Measurements from ENCODE around the gene POLR3B. TPM values are rescaled to one million over a fixed set of nuclear protein-coding genes. Genes with fewer than 3 reads are reported as not detected.

POLR3B gene
- total and polyA plus RNA-seq, 2 of the 8 experiments (the other 6 are each of a cell fraction or from before 2014, with no cell fraction given) = 5.0 to 13.2 TPM

DNA sequence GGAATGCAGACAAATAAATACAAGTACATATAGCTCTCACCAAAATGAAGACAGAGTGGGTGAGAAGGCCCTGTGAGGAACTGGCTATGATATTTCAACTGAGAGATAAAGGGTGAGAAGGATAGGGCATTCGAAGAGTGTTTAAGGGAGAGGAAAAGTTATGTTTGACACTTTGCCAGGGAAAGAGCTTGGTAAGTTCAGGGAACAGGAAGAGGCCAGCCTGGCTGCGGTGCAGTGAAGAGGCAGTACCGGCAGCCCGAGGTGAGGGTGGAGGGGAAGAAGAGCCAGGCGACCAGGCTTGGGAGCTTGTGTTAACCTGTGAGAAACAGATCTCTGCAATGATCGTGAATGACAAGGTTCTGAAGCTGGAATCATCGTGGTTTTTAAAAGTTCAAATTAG is 140.5 kb downstream of the POLR3B start:
- no peak overlapping the region for H4K5ac ChIP-seq (ENCODE audit: insufficient read length, low read depth, low read length)
- no peak overlapping the region for H2BK120ac ChIP-seq (replicated peaks; ENCODE audit: low read depth, low read length)
- no peak overlapping the region for H3K9ac ChIP-seq (replicated peaks in 1 of 4; ENCODE audit: extremely low read depth in 1 of 4, low read depth in 3 of 4, low read length in 3 of 4)
- WGBS, 2 experiments (ENCODE audit: extremely low coverage in 1 of 2, insufficient coverage in 1 of 2, insufficient read length in 1 of 2, insufficient replicate concordance in 2 of 2, low coverage in 1 of 2, low lambda C conversion rate in 2 of 2, missing lambda C conversion rate in 1 of 2) = 95 to 100% methylated on average over 1 to 7 of the region's 7 CpGs
- no peaks in the 10 kb centered on the region for H3K36me3 ChIP-seq (ENCODE audit: control insufficient read depth in 2 of 4, insufficient read depth in 4 of 4, low read length in 3 of 4)
- H3K4me2 ChIP-seq (ENCODE audit: insufficient read depth in 1 of 2, low read depth in 2 of 2, low read length in 2 of 2) = no peak overlapping the region
- H3K18ac ChIP-seq (ENCODE audit: extremely low read depth, low read length) = no peak overlapping the region
- no peak overlapping the region for H2BK20ac ChIP-seq (ENCODE audit: low read length)
- FAIRE-seq (no peak), DNase-seq (ENCODE audit: low read depth in 1 of 2, low spot score in 2 of 2) (no peak)
- no peaks in the 10 kb centered on the region for H3K79me2 ChIP-seq (ENCODE audit: control insufficient read depth in 1 of 2, insufficient read depth in 2 of 2, low read length in 2 of 2)
- H3K27me3 ChIP-seq (replicated peaks in 1 of 4; ENCODE audit: control insufficient read depth in 3 of 4, extremely low read depth in 1 of 4, insufficient read depth in 3 of 4, low read length in 3 of 4) = no peaks in the 10 kb centered on the region
- no peak overlapping the region for H4K91ac ChIP-seq (replicated peaks; ENCODE audit: insufficient read length, low read length)
- no peak overlapping the region for H3K56ac ChIP-seq (replicated peaks; ENCODE audit: insufficient read length, low read depth, low read length)
- no peak overlapping the region for H2BK15ac ChIP-seq (ENCODE audit: low read length)
- H4K8ac ChIP-seq (ENCODE audit: extremely low read depth, insufficient read depth, low read length) = no peak overlapping the region
- no peak overlapping the region for H3K23ac ChIP-seq (ENCODE audit: insufficient read length)
- CTCF ChIA-PET (ENCODE audit: partially characterized antibody) = interaction anchor here (0.9 to 1.0 kb wide), 2 partner anchors 79 to 140 kb away, joined by 3 to 4 read pairs; partner anchors contain the start of gene POLR3B
- H4K20me1 ChIP-seq (replicated peaks in 1 of 2; ENCODE audit: control insufficient read depth in 1 of 2, insufficient read depth in 2 of 2, low read length in 2 of 2) = no peaks in the 10 kb centered on the region
- no peak overlapping the region for H3K4ac ChIP-seq (replicated peaks; ENCODE audit: insufficient read length, low read depth, low read length)
- no peaks in the 10 kb centered on the region for H3K9me3 ChIP-seq (ENCODE audit: insufficient read depth in 2 of 2, low read depth in 1 of 2, low read length in 1 of 2)
- no peak overlapping the region for H3K27ac ChIP-seq (ENCODE audit: low read depth, low read length)
- H2BK5ac ChIP-seq (ENCODE audit: low read depth, low read length) = no peak overlapping the region
- no peaks in the 10 kb centered on the region for H3K79me1 ChIP-seq (ENCODE audit: low read depth, low read length)
- no peaks in the 10 kb centered on the region for H3K23me2 ChIP-seq (ENCODE audit: low read depth, low read length)
- H2AFZ ChIP-seq (ENCODE audit: low read length) = no peak overlapping the region
- no peak overlapping the region for H3K4me3 ChIP-seq (ENCODE audit: extremely low read depth in 1 of 4, insufficient read depth in 2 of 4, low read depth in 3 of 4, low read length in 4 of 4)
- H2BK12ac ChIP-seq (ENCODE audit: low read depth, low read length) = no peak overlapping the region
- H2AK5ac ChIP-seq (ENCODE audit: low read depth, low read length) = no peak overlapping the region
- POLR2A ChIA-PET (ENCODE audit: partially characterized antibody) = no interaction called here
- no peak overlapping the region for H3K14ac ChIP-seq (ENCODE audit: insufficient read length)
- no peaks in the 10 kb centered on the region for H3K4me1 ChIP-seq (replicated peaks in 1 of 4; ENCODE audit: control insufficient read depth in 3 of 4, insufficient read depth in 4 of 4, low read length in 3 of 4)
- TF ChIP-seq KDM1A (IDR thresholded peaks at IDR 0.05; ENCODE audit: borderline replicate concordance, low read length) = no peak
- TF ChIP-seq TCF12 (IDR thresholded peaks at IDR 0.05; ENCODE audit: low read depth, low read length) = no peak
- no peak for TF ChIP-seq TAF7 (optimal IDR thresholded peaks at IDR 0.05; ENCODE audit: borderline replicate concordance, low read depth, low read length)
- TF ChIP-seq, protein P1, sequence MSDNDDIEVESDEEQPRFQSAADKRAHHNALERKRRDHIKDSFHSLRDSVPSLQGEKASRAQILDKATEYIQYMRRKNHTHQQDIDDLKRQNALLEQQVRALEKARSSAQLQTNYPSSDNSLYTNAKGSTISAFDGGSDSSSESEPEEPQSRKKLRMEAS (IDR thresholded peaks at IDR 0.05) = no peak
- no peak for TF ChIP-seq CHD1 (IDR thresholded peaks at IDR 0.05; ENCODE audit: low read depth, low read length)
- TF ChIP-seq POU5F1 (IDR thresholded peaks at IDR 0.05; ENCODE audit: low read depth, low read length) = no peak
- TF ChIP-seq RBBP5 (IDR thresholded peaks at IDR 0.05; ENCODE audit: borderline replicate concordance, low read depth, low read length) = no peak
- TF ChIP-seq SP4 (IDR thresholded peaks at IDR 0.05; ENCODE audit: low read length) = no peak
- TF ChIP-seq BACH1 (IDR thresholded peaks at IDR 0.05; ENCODE audit: low read length) = no peak
- TF ChIP-seq RAD21 (IDR thresholded peaks at IDR 0.05 in 1 of 2, conservative IDR thresholded peaks at IDR 0.05 in 1 of 2; ENCODE audit: low read depth in 2 of 2, low read length in 2 of 2) = no peak
- no peak for TF ChIP-seq PHF8 (conservative IDR thresholded peaks at IDR 0.05; ENCODE audit: low read depth, low read length)
- no peak for TF ChIP-seq ZNF274 (IDR thresholded peaks at IDR 0.05; ENCODE audit: borderline replicate concordance, extremely low read depth, low read length)
- TF ChIP-seq CBX8 (IDR thresholded peaks at IDR 0.05; ENCODE audit: borderline replicate concordance, low read depth, low read length) = no peak
- TF ChIP-seq SP2 (IDR thresholded peaks at IDR 0.05; ENCODE audit: low read length) = no peak
- TF ChIP-seq YY1 (IDR thresholded peaks at IDR 0.05; ENCODE audit: low read depth, low read length) = no peak

Data from H1 (cell line).